Mesothelial cell of epicardium (in vitro differentiated cells): ENCODE results near the gene C11orf98. TPM values are rescaled to one million over a fixed set of nuclear protein-coding genes. Genes with fewer than 3 reads are reported as not detected.
"Not testable (repeated sequence)": the region's sequence is repeated elsewhere in the genome, so short reads cannot be mapped to it uniquely, and the experiment has no call there.

Experiments
- DNase-seq, 2 experiments: peaks; one replicate each; pipeline ENCODE4 v3.0.0; 2021; ENCODE audit warnings: low spot score in 2 of 2; ENCODE audit not compliant: unreplicated experiment in 2 of 2
- H3K27ac Mint-ChIP-seq: 2 replicates; pipeline ENCODE4 v1.8.0; 2021; ENCODE audit warnings: mixed read lengths
- H3K27me3 Mint-ChIP-seq: 2 replicates; pipeline ENCODE4 v1.8.0; 2021; ENCODE audit warnings: low read depth, mixed read lengths
- H3K36me3 Mint-ChIP-seq: 2 replicates; pipeline ENCODE4 v1.8.0; 2021; ENCODE audit warnings: mixed read lengths
- H3K4me1 Mint-ChIP-seq: 2 replicates; pipeline ENCODE4 v1.8.0; 2021; ENCODE audit warnings: mixed read lengths
- H3K4me3 Mint-ChIP-seq: 2 replicates; pipeline ENCODE4 v1.8.0; 2021; ENCODE audit warnings: mild to moderate bottlenecking, moderate library complexity, mixed read lengths
- H3K9me3 Mint-ChIP-seq: 2 replicates; pipeline ENCODE4 v1.8.0; 2021; ENCODE audit warnings: mixed read lengths
- CTCF ChIP-seq: fragments of 200-600 bp; sonication (generic); IDR thresholded peaks from one replicate; pipeline ENCODE4 v1.5.0; 2021; ENCODE audit warnings: antibody characterized with exemption; ENCODE audit not compliant: unreplicated experiment
- total RNA-seq: library from RNA; stranded (reverse); gene quantifications from 3 replicates; pipeline ENCODE4 v1.2.1, GENCODE V29; 2021

The C11orf98 gene
- total RNA-seq, 1 donor from 2014 or later, result 47.0 TPM

- Mint-ChIP-seq H3K4me1 (peaks cover 46% of the 10 kb centered on the region), H3K27me3 (no peaks in the 10 kb centered on the region), H3K4me3 (peak overlapping the region; percentile 86), H3K9me3 (no peaks in the 10 kb centered on the region), H3K36me3 (peaks cover 17% of the 10 kb centered on the region), H3K27ac (peak overlapping the region; percentile 98)
- no peak for TF ChIP-seq CTCF
- DNase-seq, result peak; percentile 92 to 95
Measured at GRCh38 chr11:62705880-62706849, 41.2 kb upstream of the C11orf98 start.

- no peaks in the 10 kb centered on the region for H3K9me3 Mint-ChIP-seq
- H3K4me1 Mint-ChIP-seq, result peaks cover 46% of the 10 kb centered on the region
- H3K27ac Mint-ChIP-seq, result peak overlapping the region; percentile 97
- H3K27me3 Mint-ChIP-seq, result no peaks in the 10 kb centered on the region
- no peak for TF ChIP-seq CTCF
- H3K4me3 Mint-ChIP-seq, result peak overlapping the region; percentile 86
- no peak for DNase-seq
- peaks cover 15% of the 10 kb centered on the region for H3K36me3 Mint-ChIP-seq
Measured at GRCh38 chr11:62705413-62705812, 40.4 kb upstream of the C11orf98 start.

- Mint-ChIP-seq H3K36me3 (peaks cover 17% of the 10 kb centered on the region), H3K4me1 (peaks cover 36% of the 10 kb centered on the region)
- H3K27me3 Mint-ChIP-seq, H3K27ac Mint-ChIP-seq, H3K4me3 Mint-ChIP-seq, DNase-seq, H3K9me3 Mint-ChIP-seq: not testable (repeated sequence)
Measured at GRCh38 chr11:62703921-62704320, 38.9 kb upstream of the C11orf98 start.

- peaks cover 22% of the 10 kb centered on the region for H3K36me3 Mint-ChIP-seq
- no peak overlapping the region for H3K27ac Mint-ChIP-seq
- no peak for DNase-seq
- H3K27me3 Mint-ChIP-seq, result no peaks in the 10 kb centered on the region
- no peak overlapping the region for H3K4me3 Mint-ChIP-seq
- no peaks in the 10 kb centered on the region for H3K9me3 Mint-ChIP-seq
- no peak for TF ChIP-seq CTCF
- peaks cover 19% of the 10 kb centered on the region for H3K4me1 Mint-ChIP-seq
Measured at GRCh38 chr11:62702246-62702645, 37.2 kb upstream of the C11orf98 start.

- Mint-ChIP-seq H3K27ac (peak overlapping the region; percentile 44), H3K4me3 (no peak overlapping the region)
Measured at GRCh38 chr11:62694455-62695167, 29.6 kb upstream of the C11orf98 start.

GRCh38 chr11:62693624-62694023, 28.6 kb upstream of the C11orf98 start:
- H3K4me3 Mint-ChIP-seq, H3K27ac Mint-ChIP-seq, H3K27me3 Mint-ChIP-seq, DNase-seq, H3K9me3 Mint-ChIP-seq: not testable (repeated sequence)
- H3K36me3 Mint-ChIP-seq, result peaks cover 16% of the 10 kb centered on the region
- H3K4me1 Mint-ChIP-seq, result peaks cover 12% of the 10 kb centered on the region

More at GRCh38 chr11:62694455-62695167, 29.6 kb upstream of the C11orf98 start:
- DNase-seq, result peak in 1 of 2 experiments; percentile 71
- TF ChIP-seq CTCF, result peak; percentile 62
- Mint-ChIP-seq H3K9me3 (no peaks in the 10 kb centered on the region), H3K36me3 (peaks cover 16% of the 10 kb centered on the region), H3K4me1 (peaks cover 5% of the 10 kb centered on the region), H3K27me3 (no peaks in the 10 kb centered on the region)
